ENCODE measurements around the gene CA4. TPM values are rescaled to one million over a fixed set of nuclear protein-coding genes. Genes with fewer than 3 reads are reported as not detected.

The CA4 gene
- total and polyA plus RNA-seq, 9 of the 15 experiments (the other 6 are each of a cell fraction or from before 2014, with no cell fraction given) = 0.13 TPM; not detected in 7

DNA sequence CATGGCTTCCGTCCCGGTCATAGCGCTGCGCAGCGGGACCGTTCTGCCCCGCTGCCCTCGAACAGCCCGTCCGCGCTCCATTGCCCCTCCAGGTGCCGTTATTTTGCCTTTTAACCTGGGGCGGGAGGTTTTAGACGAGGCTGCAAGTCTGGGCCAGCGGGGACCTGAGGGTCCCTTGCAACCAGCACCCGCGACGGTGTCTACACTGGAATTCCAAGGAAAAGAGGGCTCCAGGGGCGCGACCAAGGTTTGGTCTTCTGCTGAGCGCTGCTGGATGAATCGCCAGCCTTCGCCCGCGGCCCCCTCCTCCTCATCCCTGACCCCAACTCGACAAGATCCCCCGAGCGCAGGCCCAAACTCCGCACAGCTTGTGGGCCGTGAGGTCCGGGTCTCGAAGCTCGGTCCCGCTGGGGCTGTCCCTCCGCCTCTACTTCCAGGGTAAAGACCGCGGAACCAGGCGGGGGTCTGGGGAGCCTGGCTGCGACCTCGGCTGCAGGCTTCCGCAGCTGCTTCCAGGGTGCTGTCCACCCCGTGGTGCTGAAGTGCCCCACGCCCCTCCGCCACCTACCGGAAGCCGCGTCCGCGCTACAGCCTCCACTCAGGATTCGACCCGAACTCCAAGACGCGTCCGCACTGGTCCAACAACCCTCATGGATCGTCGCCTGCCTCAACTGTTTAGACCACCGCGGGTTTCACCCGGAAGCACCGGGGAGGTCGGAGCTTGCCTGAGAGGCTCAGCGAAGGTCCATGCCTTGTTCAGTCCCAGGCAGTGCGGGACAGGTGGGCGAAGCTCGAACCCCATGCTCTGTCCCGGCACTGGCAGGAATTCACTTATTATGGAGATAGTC lies 10.1 kb upstream of the CA4 start (continued):
- TF ChIP-seq, protein P1, sequence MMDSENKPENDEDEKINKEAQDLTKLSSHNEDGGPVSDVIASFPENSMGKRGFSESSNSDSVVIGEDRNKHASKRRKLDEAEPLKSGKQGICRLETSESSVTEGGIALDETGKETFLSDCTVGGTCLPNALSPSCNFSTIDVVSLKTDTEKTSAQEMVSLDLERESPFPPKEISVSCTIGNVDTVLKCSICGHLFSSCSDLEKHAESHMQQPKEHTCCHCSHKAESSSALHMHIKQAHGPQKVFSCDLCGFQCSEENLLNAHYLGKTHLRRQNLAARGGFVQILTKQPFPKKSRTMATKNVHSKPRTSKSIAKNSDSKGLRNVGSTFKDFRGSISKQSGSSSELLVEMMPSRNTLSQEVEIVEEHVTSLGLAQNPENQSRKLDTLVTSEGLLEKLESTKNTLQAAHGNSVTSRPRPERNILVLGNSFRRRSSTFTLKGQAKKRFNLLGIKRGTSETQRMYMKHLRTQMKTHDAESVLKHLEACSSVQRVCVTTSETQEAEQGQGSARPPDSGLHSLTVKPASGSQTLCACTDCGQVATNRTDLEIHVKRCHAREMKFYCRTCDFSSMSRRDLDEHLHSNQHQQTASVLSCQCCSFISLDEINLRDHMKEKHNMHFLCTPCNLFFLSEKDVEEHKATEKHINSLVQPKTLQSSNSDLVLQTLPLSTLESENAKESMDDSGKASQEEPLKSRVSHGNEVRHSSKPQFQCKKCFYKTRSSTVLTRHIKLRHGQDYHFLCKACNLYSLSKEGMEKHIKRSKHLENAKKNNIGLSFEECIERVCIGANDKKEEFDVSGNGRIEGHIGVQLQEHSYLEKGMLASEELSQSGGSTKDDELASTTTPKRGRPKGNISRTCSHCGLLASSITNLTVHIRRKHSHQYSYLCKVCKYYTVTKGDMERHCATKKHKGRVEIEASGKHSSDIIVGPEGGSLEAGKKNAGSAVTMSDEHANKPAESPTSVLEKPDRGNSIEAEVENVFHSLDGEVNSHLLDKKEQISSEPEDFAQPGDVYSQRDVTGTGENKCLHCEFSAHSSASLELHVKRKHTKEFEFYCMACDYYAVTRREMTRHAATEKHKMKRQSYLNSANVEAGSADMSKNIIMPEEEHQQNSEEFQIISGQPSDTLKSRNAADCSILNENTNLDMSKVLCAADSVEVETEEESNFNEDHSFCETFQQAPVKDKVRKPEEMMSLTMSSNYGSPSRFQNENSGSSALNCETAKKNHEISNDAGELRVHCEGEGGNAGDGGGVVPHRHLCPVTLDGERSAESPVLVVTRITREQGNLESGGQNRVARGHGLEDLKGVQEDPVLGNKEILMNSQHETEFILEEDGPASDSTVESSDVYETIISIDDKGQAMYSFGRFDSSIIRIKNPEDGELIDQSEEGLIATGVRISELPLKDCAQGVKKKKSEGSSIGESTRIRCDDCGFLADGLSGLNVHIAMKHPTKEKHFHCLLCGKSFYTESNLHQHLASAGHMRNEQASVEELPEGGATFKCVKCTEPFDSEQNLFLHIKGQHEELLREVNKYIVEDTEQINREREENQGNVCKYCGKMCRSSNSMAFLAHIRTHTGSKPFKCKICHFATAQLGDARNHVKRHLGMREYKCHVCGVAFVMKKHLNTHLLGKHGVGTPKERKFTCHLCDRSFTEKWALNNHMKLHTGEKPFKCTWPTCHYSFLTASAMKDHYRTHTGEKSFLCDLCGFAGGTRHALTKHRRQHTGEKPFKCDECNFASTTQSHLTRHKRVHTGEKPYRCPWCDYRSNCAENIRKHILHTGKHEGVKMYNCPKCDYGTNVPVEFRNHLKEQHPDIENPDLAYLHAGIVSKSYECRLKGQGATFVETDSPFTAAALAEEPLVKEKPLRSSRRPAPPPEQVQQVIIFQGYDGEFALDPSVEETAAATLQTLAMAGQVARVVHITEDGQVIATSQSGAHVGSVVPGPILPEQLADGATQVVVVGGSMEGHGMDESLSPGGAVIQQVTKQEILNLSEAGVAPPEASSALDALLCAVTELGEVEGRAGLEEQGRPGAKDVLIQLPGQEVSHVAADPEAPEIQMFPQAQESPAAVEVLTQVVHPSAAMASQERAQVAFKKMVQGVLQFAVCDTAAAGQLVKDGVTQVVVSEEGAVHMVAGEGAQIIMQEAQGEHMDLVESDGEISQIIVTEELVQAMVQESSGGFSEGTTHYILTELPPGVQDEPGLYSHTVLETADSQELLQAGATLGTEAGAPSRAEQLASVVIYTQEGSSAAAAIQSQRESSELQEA (IDR thresholded peaks at IDR 0.05; ENCODE audit: low read depth) = no peak
- TF ChIP-seq GTF2A2 (tag; IDR thresholded peaks at IDR 0.05) (no peak), BHLHE40 (IDR thresholded peaks at IDR 0.05; ENCODE audit: low read length) (0 out of 2 replicates have a peak, but pooled peaks have one; percentile 11), LEF1 (IDR thresholded peaks at IDR 0.05) (no peak), SIRT6 (IDR thresholded peaks at IDR 0.05; ENCODE audit: low read depth, low read length) (no peak), MTF1 (CRISPR knock-in tag; IDR thresholded peaks at IDR 0.05; ENCODE audit: borderline replicate concordance) (no peak), C11orf30 (IDR thresholded peaks at IDR 0.05; ENCODE audit: low read depth) (no peak), TCF7L2 (IDR thresholded peaks at IDR 0.05; ENCODE audit: low read depth, low read length) (no peak), ZNF133 (CRISPR knock-in tag; IDR thresholded peaks at IDR 0.05) (no peak), MAZ (CRISPR knock-in tag; conservative IDR thresholded peaks at IDR 0.05 in 1 of 2, IDR thresholded peaks at IDR 0.05 in 1 of 2) (peak; percentile 70 to 93), SRSF1 (IDR thresholded peaks at IDR 0.05; ENCODE audit: low read depth, low read length) (0 out of 2 replicates have a peak, but pooled peaks have one; percentile 55)
- TF ChIP-seq, protein P2, sequence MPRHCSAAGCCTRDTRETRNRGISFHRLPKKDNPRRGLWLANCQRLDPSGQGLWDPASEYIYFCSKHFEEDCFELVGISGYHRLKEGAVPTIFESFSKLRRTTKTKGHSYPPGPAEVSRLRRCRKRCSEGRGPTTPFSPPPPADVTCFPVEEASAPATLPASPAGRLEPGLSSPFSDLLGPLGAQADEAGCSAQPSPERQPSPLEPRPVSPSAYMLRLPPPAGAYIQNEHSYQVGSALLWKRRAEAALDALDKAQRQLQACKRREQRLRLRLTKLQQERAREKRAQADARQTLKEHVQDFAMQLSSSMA (CRISPR knock-in tag; IDR thresholded peaks at IDR 0.05) = no peak
- TF ChIP-seq, protein P3, sequence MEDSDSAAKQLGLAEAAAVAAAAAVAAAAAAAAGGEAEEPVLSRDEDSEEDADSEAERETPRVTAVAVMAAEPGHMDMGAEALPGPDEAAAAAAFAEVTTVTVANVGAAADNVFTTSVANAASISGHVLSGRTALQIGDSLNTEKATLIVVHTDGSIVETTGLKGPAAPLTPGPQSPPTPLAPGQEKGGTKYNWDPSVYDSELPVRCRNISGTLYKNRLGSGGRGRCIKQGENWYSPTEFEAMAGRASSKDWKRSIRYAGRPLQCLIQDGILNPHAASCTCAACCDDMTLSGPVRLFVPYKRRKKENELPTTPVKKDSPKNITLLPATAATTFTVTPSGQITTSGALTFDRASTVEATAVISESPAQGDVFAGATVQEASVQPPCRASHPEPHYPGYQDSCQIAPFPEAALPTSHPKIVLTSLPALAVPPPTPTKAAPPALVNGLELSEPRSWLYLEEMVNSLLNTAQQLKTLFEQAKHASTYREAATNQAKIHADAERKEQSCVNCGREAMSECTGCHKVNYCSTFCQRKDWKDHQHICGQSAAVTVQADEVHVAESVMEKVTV (CRISPR knock-in tag; IDR thresholded peaks at IDR 0.05) = no peak
- TF ChIP-seq, protein P4, sequence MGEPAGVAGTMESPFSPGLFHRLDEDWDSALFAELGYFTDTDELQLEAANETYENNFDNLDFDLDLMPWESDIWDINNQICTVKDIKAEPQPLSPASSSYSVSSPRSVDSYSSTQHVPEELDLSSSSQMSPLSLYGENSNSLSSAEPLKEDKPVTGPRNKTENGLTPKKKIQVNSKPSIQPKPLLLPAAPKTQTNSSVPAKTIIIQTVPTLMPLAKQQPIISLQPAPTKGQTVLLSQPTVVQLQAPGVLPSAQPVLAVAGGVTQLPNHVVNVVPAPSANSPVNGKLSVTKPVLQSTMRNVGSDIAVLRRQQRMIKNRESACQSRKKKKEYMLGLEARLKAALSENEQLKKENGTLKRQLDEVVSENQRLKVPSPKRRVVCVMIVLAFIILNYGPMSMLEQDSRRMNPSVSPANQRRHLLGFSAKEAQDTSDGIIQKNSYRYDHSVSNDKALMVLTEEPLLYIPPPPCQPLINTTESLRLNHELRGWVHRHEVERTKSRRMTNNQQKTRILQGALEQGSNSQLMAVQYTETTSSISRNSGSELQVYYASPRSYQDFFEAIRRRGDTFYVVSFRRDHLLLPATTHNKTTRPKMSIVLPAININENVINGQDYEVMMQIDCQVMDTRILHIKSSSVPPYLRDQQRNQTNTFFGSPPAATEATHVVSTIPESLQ (CRISPR knock-in tag; IDR thresholded peaks at IDR 0.05) = 0 out of 2 replicates have a peak, but pooled peaks have one; percentile 90
